Thyroid gland (tissue), 4 donors: ENCODE data around the gene PARD6A.

Source experiments
- POLR2A ChIP-seq, 2 donors: fragments of 450-650 bp; IDR thresholded peaks; one replicate each; pipeline ENCODE4 v1.6.1; 2017; ENCODE audit warnings: antibody characterized with exemption in 2 of 2, mild to moderate bottlenecking in 2 of 2, moderate library complexity in 1 of 2
- TF ChIP-seq, protein P1 (sequence below), 6 experiments: fragments of 200-600 bp in 3 of 6; fragments of 450-650 bp in 3 of 6; sonication (generic) in 3 of 6; IDR thresholded peaks; one replicate each; pipeline ENCODE4 v1.5.1; 2016 to 2019; ENCODE audit warnings: antibody characterized with exemption in 6 of 6, mild to moderate bottlenecking in 2 of 6, inconsistent platforms in 1 of 6, moderate library complexity in 1 of 6

DNA sequence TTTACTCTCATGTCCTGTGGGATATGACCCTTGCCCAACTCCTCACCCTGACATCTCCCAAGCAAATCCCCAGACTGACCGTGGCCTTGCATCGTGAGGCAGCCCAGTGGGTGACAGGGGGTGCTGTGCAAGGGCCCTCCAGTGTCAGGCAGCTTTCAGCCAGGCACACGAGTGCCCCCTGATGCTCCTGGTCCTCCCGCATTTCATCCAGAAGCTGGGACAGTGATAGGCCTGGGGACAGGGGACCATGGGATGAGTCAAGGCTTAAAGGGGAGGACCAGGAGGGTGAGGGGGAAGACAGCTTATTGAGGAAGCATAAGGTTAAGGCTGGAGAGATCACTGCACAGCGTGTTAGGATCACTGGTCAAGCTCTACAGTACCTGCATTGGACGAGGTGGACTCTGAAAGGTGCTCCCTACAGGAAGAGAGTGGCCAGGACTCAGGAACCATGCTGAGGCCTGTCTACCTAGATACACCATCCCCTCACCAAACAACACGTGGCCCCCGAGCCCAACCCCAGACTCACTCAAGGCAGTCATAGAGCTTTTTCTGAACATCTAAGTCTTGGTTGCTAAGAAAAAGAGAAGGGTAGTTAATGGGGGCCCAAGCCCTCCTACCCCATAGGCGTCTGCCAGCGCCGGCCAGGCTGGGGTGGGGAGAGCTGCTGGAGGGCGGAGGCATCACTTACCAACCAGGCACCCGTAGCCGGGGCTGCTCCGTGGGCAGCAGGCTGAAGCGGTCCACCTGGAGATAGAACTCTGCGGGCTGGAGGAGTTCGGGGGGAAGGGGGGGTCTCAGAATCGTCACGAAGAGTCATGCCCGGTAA lies 1.7 kb upstream of the PARD6A start:
- TF ChIP-seq, protein P1, sequence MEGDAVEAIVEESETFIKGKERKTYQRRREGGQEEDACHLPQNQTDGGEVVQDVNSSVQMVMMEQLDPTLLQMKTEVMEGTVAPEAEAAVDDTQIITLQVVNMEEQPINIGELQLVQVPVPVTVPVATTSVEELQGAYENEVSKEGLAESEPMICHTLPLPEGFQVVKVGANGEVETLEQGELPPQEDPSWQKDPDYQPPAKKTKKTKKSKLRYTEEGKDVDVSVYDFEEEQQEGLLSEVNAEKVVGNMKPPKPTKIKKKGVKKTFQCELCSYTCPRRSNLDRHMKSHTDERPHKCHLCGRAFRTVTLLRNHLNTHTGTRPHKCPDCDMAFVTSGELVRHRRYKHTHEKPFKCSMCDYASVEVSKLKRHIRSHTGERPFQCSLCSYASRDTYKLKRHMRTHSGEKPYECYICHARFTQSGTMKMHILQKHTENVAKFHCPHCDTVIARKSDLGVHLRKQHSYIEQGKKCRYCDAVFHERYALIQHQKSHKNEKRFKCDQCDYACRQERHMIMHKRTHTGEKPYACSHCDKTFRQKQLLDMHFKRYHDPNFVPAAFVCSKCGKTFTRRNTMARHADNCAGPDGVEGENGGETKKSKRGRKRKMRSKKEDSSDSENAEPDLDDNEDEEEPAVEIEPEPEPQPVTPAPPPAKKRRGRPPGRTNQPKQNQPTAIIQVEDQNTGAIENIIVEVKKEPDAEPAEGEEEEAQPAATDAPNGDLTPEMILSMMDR (IDR thresholded peaks at IDR 0.05), result no peak
- no peak for TF ChIP-seq POLR2A (IDR thresholded peaks at IDR 0.05)
